ENCODE results near the gene CASKIN1. TPM values are rescaled to one million over a fixed set of nuclear protein-coding genes. Genes with fewer than 3 reads are reported as not detected.
"Not testable (repeated sequence)": the region's sequence is repeated elsewhere in the genome, so short reads cannot be mapped to it uniquely, and the experiment has no call there.

The CASKIN1 gene
- polyA plus RNA-seq, 10 donors = 0.94 to 2.7 (median 1.5) TPM

DNA sequence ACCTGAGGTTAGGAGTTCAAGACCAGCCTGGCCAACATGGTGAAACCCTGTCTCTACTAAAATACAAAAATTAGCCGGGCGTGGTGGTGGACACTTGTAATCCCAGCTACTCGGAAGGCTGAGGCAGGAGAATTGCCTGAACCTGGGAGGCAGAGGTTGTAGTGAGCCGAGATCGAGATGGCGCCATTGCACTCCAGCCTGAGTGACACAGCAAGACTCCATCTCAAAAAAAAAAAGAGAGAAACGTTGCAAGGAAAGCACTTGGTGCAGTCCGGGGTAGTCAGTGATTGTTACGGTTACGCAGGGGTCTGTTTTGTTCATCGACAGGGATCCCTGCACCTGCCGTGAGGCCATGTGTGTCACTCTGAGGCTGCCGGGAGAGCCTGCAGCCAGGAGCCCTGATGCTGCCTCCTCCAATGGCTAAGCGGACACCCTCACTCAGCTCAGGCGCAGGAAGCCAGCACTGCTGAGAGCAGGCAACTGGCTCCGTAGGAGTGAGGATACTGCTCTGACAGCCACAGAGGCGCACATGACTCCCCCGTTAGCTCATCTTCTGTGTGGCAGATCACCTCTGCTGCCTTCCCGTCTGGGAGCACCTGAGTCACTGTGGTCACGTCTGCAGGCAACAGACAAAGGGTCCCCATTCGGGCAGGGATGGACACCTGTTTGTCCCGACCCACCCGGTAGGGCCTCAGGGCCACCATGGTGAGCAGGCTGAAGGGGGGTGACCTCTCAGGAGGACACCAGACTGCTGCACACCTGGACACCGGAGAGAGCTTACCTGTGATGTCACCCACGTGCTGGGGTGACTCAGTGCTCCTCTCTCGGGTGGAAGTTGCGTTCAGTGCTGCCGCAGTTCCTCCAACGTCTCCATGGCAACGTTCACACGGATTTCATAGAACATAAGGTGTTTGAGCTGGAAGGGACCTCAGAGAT is 53.2 kb downstream of the CASKIN1 start:
- DNase-seq = peak in 1 of 3 donors; percentile 16

DNA sequence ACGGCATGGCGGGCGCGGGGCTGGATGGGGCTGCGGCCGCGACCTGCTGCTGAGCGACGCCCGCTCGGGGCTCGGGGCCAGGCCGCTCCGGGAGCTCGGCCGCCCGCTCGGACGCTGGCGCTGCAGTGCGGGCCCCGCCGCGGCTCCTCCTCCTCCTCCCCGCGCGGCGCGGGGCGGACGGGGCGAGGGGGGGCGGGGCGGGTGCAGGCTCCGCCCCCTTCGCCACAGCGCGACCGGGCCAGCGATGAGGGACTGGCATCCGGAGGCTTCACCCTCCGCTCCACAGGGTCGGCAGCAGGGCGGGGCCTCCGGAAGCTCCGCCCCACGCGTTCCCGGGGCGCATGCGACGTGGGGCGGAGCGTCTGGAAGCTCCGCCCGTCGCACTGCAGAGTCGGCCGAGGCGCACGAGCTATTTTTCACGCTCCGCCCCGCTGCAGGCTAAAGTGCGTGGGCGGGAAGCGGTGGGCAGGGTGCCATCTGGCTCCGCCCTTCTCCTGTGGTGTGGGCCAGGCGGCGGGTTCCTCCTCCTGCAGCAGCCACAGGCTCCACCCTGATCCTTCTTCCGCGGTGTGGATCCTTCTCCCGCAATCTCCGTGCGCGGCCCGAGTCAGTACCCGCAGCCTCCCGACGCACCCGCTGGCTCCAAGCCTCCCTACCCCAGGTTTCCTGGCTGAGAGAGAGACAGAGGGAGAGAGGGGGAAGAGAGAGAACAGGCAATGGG is 60.5 kb downstream of the CASKIN1 start, which contains the start of gene PKD1:
Gene PKD1, minus strand, starts transcription at position 129 of the 721 bp plus-strand sequence. CDS start 209 bp downstream, outside the sequence.
- DNase-seq = peak; percentile 94 to 98 (median 95)

DNA sequence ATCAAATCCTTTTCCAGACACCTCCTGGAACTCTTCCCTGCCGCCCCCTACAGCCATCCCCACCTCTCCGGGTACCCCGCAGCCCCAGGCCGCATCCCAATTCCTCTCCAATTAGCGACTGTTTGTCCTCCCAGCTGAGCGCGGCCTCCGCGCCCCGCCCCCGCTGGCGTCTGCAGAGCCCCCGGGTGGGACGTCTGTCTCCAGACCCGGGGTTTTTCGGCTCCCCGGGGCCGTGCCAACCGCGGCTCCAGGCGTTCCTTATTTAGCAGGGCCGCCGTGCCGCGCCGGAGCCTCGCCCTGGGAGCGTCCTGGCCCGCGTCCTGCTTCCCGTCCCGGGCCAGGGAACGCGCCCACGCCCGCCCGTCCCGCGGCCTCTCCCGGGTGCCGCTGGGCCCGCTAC is 61.3 kb downstream of the CASKIN1 start:
- peak in 1 of 3 donors; percentile 44 for DNase-seq

DNA sequence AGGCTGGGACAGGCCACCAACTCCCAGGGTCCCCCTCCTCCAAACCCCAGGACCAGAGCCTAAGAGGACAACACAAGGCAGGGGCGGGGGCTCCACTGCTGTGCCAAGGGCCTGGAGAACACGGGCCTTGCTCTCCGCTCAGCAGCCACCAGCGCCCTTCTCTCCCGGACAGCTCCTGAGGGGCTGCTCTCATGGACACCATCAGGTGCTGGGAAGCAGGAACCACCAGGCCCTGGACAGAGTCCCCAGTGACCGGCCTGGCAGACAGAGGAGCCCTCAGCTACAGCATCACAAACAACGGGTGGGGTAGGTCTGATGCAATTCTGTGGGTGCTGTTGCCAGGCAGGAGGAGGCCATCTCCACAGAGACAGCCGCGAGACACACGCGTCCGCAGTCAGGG is 62.6 kb downstream of the CASKIN1 start:
- DNase-seq = not testable (repeated sequence)

DNA sequence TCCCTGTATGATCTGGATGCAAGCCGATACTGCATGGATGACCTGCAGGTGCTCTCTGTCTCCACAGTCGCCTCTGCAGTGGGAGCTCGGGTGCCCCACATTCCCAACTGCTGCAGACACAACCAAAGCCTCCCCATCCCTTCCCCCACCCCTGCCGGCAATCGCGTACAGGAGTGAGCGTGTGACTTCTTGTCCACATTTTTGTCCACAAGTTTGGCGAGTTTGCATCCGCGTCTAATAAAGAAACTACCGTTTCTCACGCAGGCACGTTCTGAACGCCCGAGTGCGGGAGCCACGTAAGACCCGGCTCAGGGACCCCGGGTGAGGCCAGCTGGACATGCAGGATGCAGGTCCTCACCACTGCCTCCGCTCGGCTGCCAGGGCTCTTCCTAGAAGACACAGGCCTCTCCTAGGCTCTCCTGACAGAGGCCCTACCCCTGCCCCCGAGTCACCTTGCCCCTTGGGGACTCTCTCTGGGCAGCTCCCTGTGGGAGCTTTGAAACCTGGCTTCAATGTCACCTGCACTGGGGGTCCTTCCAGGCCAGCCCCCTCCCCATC is 66.4 kb downstream of the CASKIN1 start:
- DNase-seq = not testable (repeated sequence)

DNA sequence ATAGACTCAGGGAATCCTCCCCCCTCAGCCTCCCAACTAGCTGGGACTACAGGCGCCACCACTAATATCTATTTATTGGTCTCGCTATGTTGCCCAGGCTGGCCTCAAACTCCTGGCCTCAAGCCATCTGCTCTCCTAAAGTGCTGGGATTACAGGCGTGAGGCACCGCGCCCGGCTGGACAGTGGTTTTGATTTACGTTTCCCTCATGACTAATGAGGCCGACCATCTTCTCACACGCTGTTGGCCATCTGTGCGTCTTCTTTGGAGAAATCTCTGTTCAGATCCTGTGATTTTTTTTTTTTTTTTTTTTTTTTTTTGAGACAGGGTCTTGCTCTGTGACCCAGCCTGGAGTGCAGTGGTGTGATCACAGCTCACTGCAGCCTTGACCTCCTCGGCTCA is 67.2 kb downstream of the CASKIN1 start:
- peak in 1 of 3 donors; percentile 32 for DNase-seq

DNA sequence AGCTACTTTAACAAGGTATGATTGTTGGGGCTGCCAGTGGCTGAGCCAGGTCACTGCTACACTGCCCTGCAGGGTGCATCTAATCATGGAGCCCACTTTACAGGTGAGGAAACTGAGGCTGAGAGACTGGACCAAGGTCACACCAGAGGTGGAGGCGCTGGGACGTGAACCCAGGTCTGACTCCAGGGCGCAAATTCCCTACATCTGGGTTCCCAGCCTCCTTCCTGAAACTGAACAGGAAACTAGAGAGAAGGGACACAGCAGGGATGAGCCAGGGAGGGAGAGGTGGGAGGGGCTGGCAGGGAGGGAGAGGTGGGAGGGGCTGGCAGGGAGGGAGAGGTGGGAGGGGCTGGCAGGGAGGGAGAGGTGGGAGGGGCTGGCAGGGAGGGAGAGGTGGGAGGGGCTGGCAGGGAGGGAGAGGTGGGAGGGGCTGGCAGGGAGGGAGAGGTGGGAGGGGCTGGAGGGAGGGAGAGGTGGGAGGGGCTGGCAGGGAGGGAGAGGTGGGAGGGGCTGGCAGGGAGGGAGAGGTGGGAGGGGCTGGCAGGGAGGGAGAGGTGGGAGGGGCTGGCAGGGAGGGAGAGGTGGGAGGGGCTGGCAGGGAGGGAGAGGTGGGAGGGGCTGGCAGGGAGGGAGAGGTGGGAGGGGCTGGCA is 68.7 kb downstream of the CASKIN1 start:
- peak in 2 of 3 donors; percentile 37 to 67 for DNase-seq

Other genes starting within 250 kb of the CASKIN1 start
- 10 to 100 TPM in 9 of 10 donors, 1 to 10 TPM in 1; 9.1 to 73.5 (median 46.2) TPM for gene RPL3L, start 241.9 kb downstream of the CASKIN1 start, polyA plus RNA-seq (ENCODE audit: insufficient read length in 10 of 10)
- gene NDUFB10, start 237.1 kb downstream of the CASKIN1 start, polyA plus RNA-seq (ENCODE audit: insufficient read length in 10 of 10) = 100 to 1,000 TPM; 111 to 148 (median 127) TPM
- 1,000 to 10,000 TPM; 2,391 to 3,374 (median 3,214) TPM for gene RPS2, start 231.8 kb downstream of the CASKIN1 start, polyA plus RNA-seq (ENCODE audit: insufficient read length in 10 of 10)
- not detected for gene RNF151, start 229.7 kb downstream of the CASKIN1 start, polyA plus RNA-seq (ENCODE audit: insufficient read length in 10 of 10)
- gene TBL3, start 224.6 kb downstream of the CASKIN1 start, polyA plus RNA-seq (ENCODE audit: insufficient read length in 10 of 10) = 10 to 100 TPM; 18.7 to 35.0 (median 27.8) TPM
- gene NOXO1, start 215.1 kb downstream of the CASKIN1 start, polyA plus RNA-seq (ENCODE audit: insufficient read length in 10 of 10) = 1 to 10 TPM in 4 of 10 donors, under 1 TPM in 6; 0.18 to 1.5 (median 0.77) TPM
- 10 to 100 TPM; 12.4 to 18.7 (median 15.5) TPM for gene GFER, start 212.4 kb downstream of the CASKIN1 start, polyA plus RNA-seq (ENCODE audit: insufficient read length in 10 of 10)
- gene SYNGR3, start 206.6 kb downstream of the CASKIN1 start, polyA plus RNA-seq (ENCODE audit: insufficient read length in 10 of 10) = 1 to 10 TPM in 5 of 10 donors, under 1 TPM in 5; 0.46 to 2.1 (median 0.98) TPM
- gene ZNF598, start 186.8 kb downstream of the CASKIN1 start, polyA plus RNA-seq (ENCODE audit: insufficient read length in 10 of 10) = 10 to 100 TPM; 13.7 to 25.1 (median 18.8) TPM
- gene NPW, start 176.8 kb downstream of the CASKIN1 start, polyA plus RNA-seq (ENCODE audit: insufficient read length in 10 of 10) = 1 to 10 TPM in 6 of 10 donors, under 1 TPM in 4; 0.59 to 4.1 (median 1.3) TPM
- 10 to 100 TPM; 28.3 to 62.6 (median 36.9) TPM for gene NHERF2, start 169.7 kb downstream of the CASKIN1 start, polyA plus RNA-seq (ENCODE audit: insufficient read length in 10 of 10)
- gene NTHL1, start 148.8 kb downstream of the CASKIN1 start, polyA plus RNA-seq (ENCODE audit: insufficient read length in 10 of 10) = 10 to 100 TPM in 5 of 10 donors, 1 to 10 TPM in 5; 7.4 to 16.9 (median 10.3) TPM
- gene TSC2, start 148.6 kb downstream of the CASKIN1 start, polyA plus RNA-seq (ENCODE audit: insufficient read length in 10 of 10) = 100 to 1,000 TPM in 1 of 10 donors, 10 to 100 TPM in 9; 62.2 to 104 (median 75.1) TPM
- 100 to 1,000 TPM in 9 of 10 donors, 10 to 100 TPM in 1; 86.8 to 161 (median 120) TPM for gene PKD1, start 60.7 kb downstream of the CASKIN1 start, polyA plus RNA-seq (ENCODE audit: insufficient read length in 10 of 10)
- gene RAB26, start 48.0 kb downstream of the CASKIN1 start, polyA plus RNA-seq (ENCODE audit: insufficient read length in 10 of 10) = 1 to 10 TPM in 3 of 10 donors, under 1 TPM in 7; 0.33 to 1.7 (median 0.53) TPM
- gene TRAF7, start 40.8 kb downstream of the CASKIN1 start, polyA plus RNA-seq (ENCODE audit: insufficient read length in 10 of 10) = 10 to 100 TPM; 37.8 to 52.6 (median 44.7) TPM
- 10 to 100 TPM; 24.4 to 38.7 (median 30.7) TPM for gene MLST8, start 8.8 kb upstream of the CASKIN1 start, polyA plus RNA-seq (ENCODE audit: insufficient read length in 10 of 10)
- gene BRICD5, start 14.3 kb upstream of the CASKIN1 start, polyA plus RNA-seq (ENCODE audit: insufficient read length in 10 of 10) = 1 to 10 TPM; 3.5 to 8.0 (median 5.4) TPM
- 10 to 100 TPM; 11.2 to 15.4 (median 13.4) TPM for gene PGP, start 18.2 kb upstream of the CASKIN1 start, polyA plus RNA-seq (ENCODE audit: insufficient read length in 10 of 10)
- 10 to 100 TPM in 8 of 10 donors, 1 to 10 TPM in 2; 9.4 to 20.1 (median 12.8) TPM for gene E4F1, start 27.0 kb upstream of the CASKIN1 start, polyA plus RNA-seq (ENCODE audit: insufficient read length in 10 of 10)
- 1 to 10 TPM in 2 of 10 donors, under 1 TPM in 8; 0.35 to 1.1 (median 0.71) TPM for gene DNASE1L2, start 39.8 kb upstream of the CASKIN1 start, polyA plus RNA-seq (ENCODE audit: insufficient read length in 10 of 10)
- gene ECI1, start 55.0 kb upstream of the CASKIN1 start, polyA plus RNA-seq (ENCODE audit: insufficient read length in 10 of 10) = 10 to 100 TPM; 42.8 to 59.2 (median 49.0) TPM
- gene RNPS1, start 71.5 kb upstream of the CASKIN1 start, polyA plus RNA-seq (ENCODE audit: insufficient read length in 10 of 10) = 100 to 1,000 TPM; 136 to 186 (median 165) TPM
- 10 to 100 TPM; 12.5 to 18.8 (median 14.8) TPM for gene ABCA3, start 144.1 kb upstream of the CASKIN1 start, polyA plus RNA-seq (ENCODE audit: insufficient read length in 10 of 10)
- 1 to 10 TPM; 4.8 to 9.7 (median 6.4) TPM for gene CCNF, start 232.8 kb upstream of the CASKIN1 start, polyA plus RNA-seq (ENCODE audit: insufficient read length in 10 of 10)